HepG2 (cell line): ENCODE results near the gene HNRNPA2B1. TPM values are rescaled to one million over a fixed set of nuclear protein-coding genes. Genes with fewer than 3 reads are reported as not detected.

Experiments used
- ATAC-seq: fragments of 200-7000 bp; cut with Tn5 transposase; 3 replicates; pipeline ENCODE4 v1.9.1; 2020; ENCODE audit warnings: mild to moderate bottlenecking, moderate library complexity
- BruUV-seq: library from RNA; stranded (reverse); fragments of 400-500 nt; replicated peaks from 2 replicates; lab custom pipeline; 2021; lab: Mats Ljungman, UMichigan
- CTCF ChIA-PET: fragments of 300-600 bp; formaldehyde crosslinking; extraction: SDS; loops from one replicate; lab custom pipeline; 2021; ENCODE audit warnings: low total read pairs, inconsistent platforms, low intra/inter-chr PET ratio; lab: Yijun Ruan, JAX
- POLR2A ChIA-PET: fragments of 350-600 bp; sonication (Branson Sonifier 250); formaldehyde crosslinking; loops from one replicate; lab custom pipeline; 2020; ENCODE audit warnings: antibody characterized with exemption, inconsistent platforms; lab: Yijun Ruan, JAX
- DNase-seq: peaks from one replicate; pipeline ENCODE4 v3.0.0-alpha.2; 2015; ENCODE audit warnings: low spot score
- FAIRE-seq: peaks from 3 replicates; lab custom pipeline; 2011; peaks lifted over from hg19 to GRCh38; lab: Jason Lieb, UNC
- H2AFZ ChIP-seq: one replicate; pipeline ENCODE4 v1.6.1; 2011; ENCODE audit warnings: low read length, inconsistent platforms
- H3K27ac ChIP-seq: fragments of 300-600 bp; 3 replicates; pipeline ENCODE4 v1.8.0; 2011; ENCODE audit warnings: mixed run types, mild to moderate bottlenecking, mixed read lengths, low read length, inconsistent platforms; ENCODE audit not compliant: insufficient read depth; ENCODE audit errors: extremely low read length
- H3K27me3 ChIP-seq, 2 experiments: fragments of 200-600 bp in 1 of 2; 2 replicates in 1 of 2; 3 replicates in 1 of 2; pipeline versions ENCODE4 v1.6.0 to v1.8.0; 2011; ENCODE audit warnings: low read length in 2 of 2, mild to moderate bottlenecking in 2 of 2, moderate library complexity in 2 of 2, inconsistent platforms in 1 of 2; ENCODE audit not compliant: insufficient read depth in 2 of 2, control insufficient read depth in 1 of 2
- H3K36me3 ChIP-seq, 2 experiments: fragments of 200-600 bp in 1 of 2; replicated peaks in 1 of 2; 2 replicates in 1 of 2; 3 replicates in 1 of 2; pipeline versions ENCODE4 v1.5.1 to v1.8.0; 2011; ENCODE audit warnings: low read length in 2 of 2, inconsistent platforms in 1 of 2; ENCODE audit not compliant: insufficient read depth in 2 of 2, control insufficient read depth in 1 of 2
- H3K4me1 ChIP-seq: 2 replicates; pipeline ENCODE4 v1.5.1; 2012; ENCODE audit warnings: low read length, inconsistent platforms; ENCODE audit not compliant: insufficient read depth
- H3K4me2 ChIP-seq: 2 replicates; pipeline ENCODE4 v1.6.0; 2011; ENCODE audit warnings: low read depth, low read length, inconsistent platforms
- H3K4me3 ChIP-seq, 3 experiments: fragments of 200-600 bp in 1 of 3; sonication (generic), shearing (Covaris generic) in 1 of 3; replicated peaks in 1 of 3; 2 replicates each; pipeline ENCODE4 v1.5.1; 2011 to 2016; ENCODE audit warnings: low read length in 3 of 3, inconsistent platforms in 2 of 3, low read depth in 2 of 3, mild to moderate bottlenecking in 2 of 3, control low read depth in 1 of 3, mixed read lengths in 1 of 3; ENCODE audit not compliant: insufficient read depth in 1 of 3
- H3K79me2 ChIP-seq: one replicate; pipeline ENCODE4 v1.6.1; 2011; ENCODE audit warnings: low read length, inconsistent platforms; ENCODE audit not compliant: insufficient read depth
- H3K9ac ChIP-seq: 2 replicates; pipeline ENCODE4 v1.6.0; 2011; ENCODE audit warnings: mild to moderate bottlenecking, low read depth, low read length, inconsistent platforms; ENCODE audit not compliant: insufficient read depth
- H3K9me3 ChIP-seq: 2 replicates; pipeline ENCODE4 v1.5.1; 2012; ENCODE audit warnings: mild to moderate bottlenecking, low read length
- H4K20me1 ChIP-seq: 2 replicates; pipeline ENCODE4 v1.6.0; 2011; ENCODE audit warnings: inconsistent platforms, mild to moderate bottlenecking, low read length, moderate library complexity; ENCODE audit not compliant: insufficient read depth
- CCDC6 ChIP-seq: sonication (generic); formaldehyde crosslinking; IDR thresholded peaks from 2 replicates; pipeline ENCODE4 v1.8.1; 2022; ENCODE audit warnings: mild to moderate bottlenecking, missing genetic modification reagents, moderate library complexity
- DMAP1 ChIP-seq: IDR thresholded peaks from 2 replicates; pipeline ENCODE4 v1.6.1; 2016
- HNF4A ChIP-seq: sonication (generic); formaldehyde crosslinking; IDR thresholded peaks from 2 replicates; pipeline ENCODE4 v1.4.0; 2020; ENCODE audit warnings: missing genetic modification reagents
- NONO ChIP-seq, 2 experiments: fragments of 450-650 bp in 1 of 2; sonication (generic) in 1 of 2; formaldehyde crosslinking in 1 of 2; IDR thresholded peaks in 1 of 2; conservative IDR thresholded peaks in 1 of 2; 2 replicates each; pipeline versions ENCODE4 v1.6.1 to v1.8.0; 2017 to 2022; ENCODE audit warnings: mild to moderate bottlenecking in 1 of 2, missing genetic modification reagents in 1 of 2, moderate library complexity in 1 of 2
- NR2F1 ChIP-seq, 2 experiments: fragments of 450-650 bp in 1 of 2; formaldehyde crosslinking in 1 of 2; IDR thresholded peaks; 2 replicates each; pipeline versions ENCODE4 v1.5.0 to v1.6.1; 2016 to 2020; ENCODE audit warnings: mild to moderate bottlenecking in 1 of 2, missing compliant biosample characterization in 1 of 2, missing genetic modification reagents in 1 of 2, moderate library complexity in 1 of 2
- PHF21A ChIP-seq: sonication (generic); formaldehyde crosslinking; IDR thresholded peaks from 2 replicates; pipeline ENCODE4 v1.5.0; 2020; ENCODE audit warnings: mild to moderate bottlenecking, missing genetic modification reagents
- SMARCC2 ChIP-seq: fragments of 450-650 bp; IDR thresholded peaks from 2 replicates; pipeline ENCODE4 v1.6.1; 2017; ENCODE audit warnings: antibody characterized with exemption, mild to moderate bottlenecking
- SSRP1 ChIP-seq: IDR thresholded peaks from 2 replicates; pipeline ENCODE4 v1.6.1; 2016; ENCODE audit warnings: control low read depth
- TAF1 ChIP-seq: sonication (generic); formaldehyde crosslinking; IDR thresholded peaks from 2 replicates; pipeline ENCODE4 v1.4.0; 2020; ENCODE audit warnings: missing genetic modification reagents
- ZFP91 ChIP-seq: sonication (generic); formaldehyde crosslinking; IDR thresholded peaks from 2 replicates; pipeline ENCODE4 v1.9.0; 2022; ENCODE audit warnings: missing genetic modification reagents, mild to moderate bottlenecking, borderline replicate concordance
- ZKSCAN8 ChIP-seq: IDR thresholded peaks from 2 replicates; pipeline ENCODE4 v1.6.1; 2016; ENCODE audit warnings: borderline replicate concordance, missing genetic modification reagents, missing compliant biosample characterization
- ZNF180 ChIP-seq: sonication (generic); formaldehyde crosslinking; IDR thresholded peaks from 2 replicates; pipeline ENCODE4 v1.4.0; 2020; ENCODE audit warnings: low read depth, missing genetic modification reagents, borderline replicate concordance
- ZNF263 ChIP-seq: sonication (generic); formaldehyde crosslinking; IDR thresholded peaks from 2 replicates; pipeline ENCODE4 v1.4.0; 2020; ENCODE audit warnings: missing genetic modification reagents
- ZNF432 ChIP-seq: sonication (generic); formaldehyde crosslinking; IDR thresholded peaks from 2 replicates; pipeline ENCODE4 v1.5.0; 2020; ENCODE audit warnings: missing genetic modification reagents, mild to moderate bottlenecking, borderline replicate concordance
- ZNF501 ChIP-seq: sonication (generic); formaldehyde crosslinking; IDR thresholded peaks from 2 replicates; pipeline ENCODE4 v1.5.1; 2020; ENCODE audit warnings: mild to moderate bottlenecking, moderate library complexity, missing genetic modification reagents
- ZNF780A ChIP-seq: sonication (generic); formaldehyde crosslinking; IDR thresholded peaks from 2 replicates; pipeline ENCODE4 v1.8.0; 2022; ENCODE audit warnings: mild to moderate bottlenecking, missing genetic modification reagents, moderate library complexity
- ZNF83 ChIP-seq: sonication (generic); formaldehyde crosslinking; IDR thresholded peaks from 2 replicates; pipeline ENCODE4 v1.4.0; 2020; ENCODE audit warnings: missing genetic modification reagents, mild to moderate bottlenecking, borderline replicate concordance
- WGBS: methylation state at CpG from one replicate; pipeline ENCODE4 v1.1.6; 2017; ENCODE audit warnings: low lambda C conversion rate; 5-methylcytosine and 5-hydroxymethylcytosine counted together
- in situ Hi-C: cut with HindIII; loops from 2 replicates; pipeline ENCODE4 v1.10.0; 2017; ENCODE audit warnings: low pct_unique_long_range_greater_than_20kb; ENCODE audit not compliant: extremely low pct_ligation_motif_present
- intact Hi-C: fragments of 100-400 bp; cut with micrococcal nuclease; formaldehyde crosslinking; loops from one replicate; pipeline ENCODE4 v1.10.0; 2022; ENCODE audit not compliant: unreplicated experiment
- polyA plus RNA-seq, 8 experiments: library from polyadenylated mRNA; depleted of rRNA in 3 of 8; stranded (reverse) in 7 of 8; unstranded in 1 of 8; fragments of >200 nt; fragmentation: Illumina TruSeq in 4 of 8; extraction: Trizol in 4 of 8; gene quantifications; 2 replicates each; pipeline versions ENCODE4 v1.2.1 to v1.2.3, GENCODE V29; 2011 to 2016; ENCODE audit warnings: low read depth in 4 of 8, missing spikeins in 1 of 8, mixed read lengths in 1 of 8; ENCODE audit not compliant: insufficient read depth in 1 of 8
- total RNA-seq, 5 experiments: library from RNA; depleted of rRNA; stranded (reverse); fragments of >200 nt; fragmentation: Illumina TruSeq; extraction: Trizol; gene quantifications; 2 replicates each; pipeline ENCODE4 v1.2.3, GENCODE V29; 2016; ENCODE audit warnings: low read depth in 1 of 5

The HNRNPA2B1 gene
- total and polyA plus RNA-seq, 2 of the 13 experiments (the other 11 are each of a cell fraction or from before 2014, with no cell fraction given) = 193 to 412 TPM

- ChIA-PET POLR2A (interaction anchor here (1.4 kb wide), 1 partner anchor 8 kb away, joined by 4 read pairs; the partner anchor contains the start of gene NFE2L3), CTCF (no interaction called here)
- H3K9me3 ChIP-seq = no peaks in the 10 kb centered on the region
- in situ Hi-C loops = no loop called here
- intact Hi-C loops = no loop called here
- no peak overlapping the region for H2AFZ ChIP-seq
- ATAC-seq (no peak), FAIRE-seq (no peak), DNase-seq (no peak)
- WGBS = 87% methylated on average over 13 of the region's 13 CpGs
- no peak overlapping the region for H3K4me3 ChIP-seq
- peaks cover 0 to 3% of the 10 kb centered on the region in 2 experiments; a peak in 1 of 5 replicates for H3K27me3 ChIP-seq
- no peaks in the 10 kb centered on the region for H3K4me1 ChIP-seq
- no peaks in the 10 kb centered on the region for H3K36me3 ChIP-seq
- H3K79me2 ChIP-seq = no peaks in the 10 kb centered on the region
- H3K27ac ChIP-seq = no peak overlapping the region
- BruUV-seq = no TSS peak
- H3K4me2 ChIP-seq = no peak overlapping the region
- H4K20me1 ChIP-seq = no peaks in the 10 kb centered on the region
- no peak overlapping the region for H3K9ac ChIP-seq
- TF ChIP-seq ZNF432 (CRISPR knock-in tag) (no peak), ZNF263 (no peak), CCDC6 (CRISPR knock-in tag) (no peak), DMAP1 (no peak), ZFP91 (CRISPR knock-in tag) (no peak), ZNF780A (CRISPR knock-in tag) (no peak), ZKSCAN8 (CRISPR knock-in tag) (no peak), PHF21A (CRISPR knock-in tag) (no peak), ZNF83 (no peak), TAF1 (CRISPR knock-in tag) (no peak), NR2F1 (CRISPR knock-in tag; IDR thresholded peaks at IDR 0.05) (no peak), NONO (IDR thresholded peaks at IDR 0.05) (no peak), NONO (CRISPR knock-in tag; conservative IDR thresholded peaks at IDR 0.05) (no peak), SMARCC2 (no peak), ZNF180 (CRISPR knock-in tag) (no peak), HNF4A (CRISPR knock-in tag) (no peak), SSRP1 (no peak), ZNF501 (CRISPR knock-in tag) (no peak)
These were observed 56.1 kb downstream of the HNRNPA2B1 start for GRCh38 chr7:26144184-26145080.
